GM12878 (cell line): ENCODE measurements around the gene MRPL54.

Experiments used
- POLR2A ChIP-seq: IDR thresholded peaks from 2 replicates; pipeline ENCODE4 v1.6.1; 2011; ENCODE audit warnings: low read depth, mild to moderate bottlenecking, low read length
- TAF1 ChIP-seq: IDR thresholded peaks from 2 replicates; pipeline ENCODE4 v1.6.1; 2011; ENCODE audit warnings: mild to moderate bottlenecking, low read depth, low read length, borderline replicate concordance
- ZSCAN29 ChIP-seq: fragments of 450-650 bp; IDR thresholded peaks from 2 replicates; pipeline ENCODE4 v1.6.1; 2017; ENCODE audit warnings: mild to moderate bottlenecking, moderate library complexity
- TF ChIP-seq, protein P1 (sequence below), 3 experiments: IDR thresholded peaks in 2 of 3; conservative IDR thresholded peaks in 1 of 3; 2 replicates each; pipeline ENCODE4 v1.5.1; 2011; ENCODE audit warnings: low read depth in 3 of 3, low read length in 3 of 3, mild to moderate bottlenecking in 3 of 3, control low read depth in 2 of 3, moderate library complexity in 2 of 3, inconsistent platforms in 1 of 3, mixed read lengths in 1 of 3; ENCODE audit not compliant: control insufficient read depth in 2 of 3, insufficient read depth in 1 of 3; ENCODE audit errors: extremely low read depth in 1 of 3
- TF ChIP-seq, protein P2 (sequence below): IDR thresholded peaks from 2 replicates; pipeline ENCODE4 v1.6.1; 2012; ENCODE audit warnings: low read depth, low read length, improper control_type of control experiment
- TF ChIP-seq, protein P3 (sequence below): IDR thresholded peaks from 2 replicates; pipeline ENCODE4 v1.6.1; 2011; ENCODE audit warnings: mild to moderate bottlenecking, low read depth, low read length, moderate library complexity; ENCODE audit not compliant: insufficient replicate concordance

DNA sequence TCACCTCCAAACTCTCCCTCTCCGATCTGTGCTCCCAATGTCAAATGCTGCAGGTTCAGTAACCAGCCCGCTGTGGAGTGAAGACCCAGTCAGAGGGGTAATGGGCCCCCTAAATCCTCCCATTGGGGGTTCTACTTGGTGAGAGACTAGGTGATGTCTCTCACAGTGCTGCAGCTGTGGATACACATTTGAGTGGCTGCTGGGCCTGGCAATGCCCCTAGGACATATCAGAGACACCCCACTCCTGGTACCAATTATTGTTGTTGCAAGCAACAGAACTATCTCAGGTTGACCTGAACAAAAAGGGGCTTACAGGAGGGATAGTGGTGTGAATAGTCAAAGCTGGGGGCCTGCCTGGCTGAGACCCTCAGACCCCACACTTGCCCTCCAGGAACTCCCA lies 19.1 kb downstream of the MRPL54 start:
- TF ChIP-seq ZSCAN29 (no peak), TAF1 (no peak), POLR2A (no peak)
- TF ChIP-seq, protein P1, sequence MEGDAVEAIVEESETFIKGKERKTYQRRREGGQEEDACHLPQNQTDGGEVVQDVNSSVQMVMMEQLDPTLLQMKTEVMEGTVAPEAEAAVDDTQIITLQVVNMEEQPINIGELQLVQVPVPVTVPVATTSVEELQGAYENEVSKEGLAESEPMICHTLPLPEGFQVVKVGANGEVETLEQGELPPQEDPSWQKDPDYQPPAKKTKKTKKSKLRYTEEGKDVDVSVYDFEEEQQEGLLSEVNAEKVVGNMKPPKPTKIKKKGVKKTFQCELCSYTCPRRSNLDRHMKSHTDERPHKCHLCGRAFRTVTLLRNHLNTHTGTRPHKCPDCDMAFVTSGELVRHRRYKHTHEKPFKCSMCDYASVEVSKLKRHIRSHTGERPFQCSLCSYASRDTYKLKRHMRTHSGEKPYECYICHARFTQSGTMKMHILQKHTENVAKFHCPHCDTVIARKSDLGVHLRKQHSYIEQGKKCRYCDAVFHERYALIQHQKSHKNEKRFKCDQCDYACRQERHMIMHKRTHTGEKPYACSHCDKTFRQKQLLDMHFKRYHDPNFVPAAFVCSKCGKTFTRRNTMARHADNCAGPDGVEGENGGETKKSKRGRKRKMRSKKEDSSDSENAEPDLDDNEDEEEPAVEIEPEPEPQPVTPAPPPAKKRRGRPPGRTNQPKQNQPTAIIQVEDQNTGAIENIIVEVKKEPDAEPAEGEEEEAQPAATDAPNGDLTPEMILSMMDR (IDR thresholded peaks at IDR 0.05 in 2 of 3, conservative IDR thresholded peaks at IDR 0.05 in 1 of 3; ENCODE audit: control insufficient read depth in 2 of 3, extremely low read depth in 1 of 3, insufficient read depth in 1 of 3, low read depth in 3 of 3, low read length in 3 of 3): no peak
- TF ChIP-seq, protein P2, sequence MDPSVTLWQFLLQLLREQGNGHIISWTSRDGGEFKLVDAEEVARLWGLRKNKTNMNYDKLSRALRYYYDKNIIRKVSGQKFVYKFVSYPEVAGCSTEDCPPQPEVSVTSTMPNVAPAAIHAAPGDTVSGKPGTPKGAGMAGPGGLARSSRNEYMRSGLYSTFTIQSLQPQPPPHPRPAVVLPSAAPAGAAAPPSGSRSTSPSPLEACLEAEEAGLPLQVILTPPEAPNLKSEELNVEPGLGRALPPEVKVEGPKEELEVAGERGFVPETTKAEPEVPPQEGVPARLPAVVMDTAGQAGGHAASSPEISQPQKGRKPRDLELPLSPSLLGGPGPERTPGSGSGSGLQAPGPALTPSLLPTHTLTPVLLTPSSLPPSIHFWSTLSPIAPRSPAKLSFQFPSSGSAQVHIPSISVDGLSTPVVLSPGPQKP: no peak
- TF ChIP-seq, protein P3, sequence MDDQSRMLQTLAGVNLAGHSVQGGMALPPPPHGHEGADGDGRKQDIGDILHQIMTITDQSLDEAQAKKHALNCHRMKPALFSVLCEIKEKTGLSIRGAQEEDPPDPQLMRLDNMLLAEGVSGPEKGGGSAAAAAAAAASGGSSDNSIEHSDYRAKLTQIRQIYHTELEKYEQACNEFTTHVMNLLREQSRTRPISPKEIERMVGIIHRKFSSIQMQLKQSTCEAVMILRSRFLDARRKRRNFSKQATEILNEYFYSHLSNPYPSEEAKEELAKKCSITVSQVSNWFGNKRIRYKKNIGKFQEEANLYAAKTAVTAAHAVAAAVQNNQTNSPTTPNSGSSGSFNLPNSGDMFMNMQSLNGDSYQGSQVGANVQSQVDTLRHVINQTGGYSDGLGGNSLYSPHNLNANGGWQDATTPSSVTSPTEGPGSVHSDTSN: no peak
